Gastroesophageal sphincter (tissue), 3 donors: ENCODE measurements around the gene PMP22.

Source experiments
- CTCF ChIP-seq, 4 experiments: fragments of 200-600 bp in 2 of 4; fragments of 450-650 bp in 2 of 4; sonication (generic) in 1 of 4; IDR thresholded peaks; one replicate each; pipeline ENCODE4 v1.5.1; 2017 to 2019; ENCODE audit warnings: antibody characterized with exemption in 4 of 4, mild to moderate bottlenecking in 2 of 4, moderate library complexity in 2 of 4
- POLR2A ChIP-seq, 2 donors: fragments of 450-650 bp; IDR thresholded peaks; one replicate each; pipeline ENCODE4 v1.6.1; 2017; ENCODE audit warnings: antibody characterized with exemption in 2 of 2, mild to moderate bottlenecking in 2 of 2, moderate library complexity in 1 of 2
- POLR2AphosphoS5 ChIP-seq: sonication (generic); formaldehyde crosslinking; IDR thresholded peaks from one replicate; pipeline ENCODE4 v1.6.1; 2017; ENCODE audit warnings: antibody characterized with exemption

DNA sequence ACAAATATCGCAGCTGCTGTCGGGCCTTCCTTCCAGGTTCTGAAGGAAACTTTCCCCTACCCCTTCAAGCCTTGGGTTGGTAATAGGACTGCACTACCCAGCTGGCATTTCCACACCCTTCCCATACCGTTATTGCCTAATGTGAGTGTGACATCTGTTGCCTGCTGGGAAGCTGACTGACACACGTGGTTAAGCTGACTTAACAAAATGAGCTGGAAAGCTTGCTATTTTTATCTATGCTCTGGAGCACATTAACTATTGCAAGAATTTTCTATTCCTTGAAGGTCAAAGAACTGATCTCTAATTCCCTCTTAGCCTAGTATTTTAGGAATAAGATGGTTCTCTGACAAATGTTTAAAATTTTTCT is 79.5 kb downstream of the PMP22 start:
- no peak for TF ChIP-seq POLR2A (IDR thresholded peaks at IDR 0.05)
- TF ChIP-seq CTCF (IDR thresholded peaks at IDR 0.05), result no peak
- peak; percentile 61 for TF ChIP-seq POLR2AphosphoS5
